NCI-H1436 treated with DMSO at 0.1 percent for 48 hours (cell line): Measurements from ENCODE around the gene NUDT15.
"Not testable (repeated sequence)": the region's sequence is repeated elsewhere in the genome, so short reads cannot be mapped to it uniquely, and the experiment has no call there.

ENCODE experiments used
- DNase-seq: peaks from one replicate; lab custom pipeline; 2025; lab: John Stamatoyannopoulos, UW

NUDT15 gene

DNA sequence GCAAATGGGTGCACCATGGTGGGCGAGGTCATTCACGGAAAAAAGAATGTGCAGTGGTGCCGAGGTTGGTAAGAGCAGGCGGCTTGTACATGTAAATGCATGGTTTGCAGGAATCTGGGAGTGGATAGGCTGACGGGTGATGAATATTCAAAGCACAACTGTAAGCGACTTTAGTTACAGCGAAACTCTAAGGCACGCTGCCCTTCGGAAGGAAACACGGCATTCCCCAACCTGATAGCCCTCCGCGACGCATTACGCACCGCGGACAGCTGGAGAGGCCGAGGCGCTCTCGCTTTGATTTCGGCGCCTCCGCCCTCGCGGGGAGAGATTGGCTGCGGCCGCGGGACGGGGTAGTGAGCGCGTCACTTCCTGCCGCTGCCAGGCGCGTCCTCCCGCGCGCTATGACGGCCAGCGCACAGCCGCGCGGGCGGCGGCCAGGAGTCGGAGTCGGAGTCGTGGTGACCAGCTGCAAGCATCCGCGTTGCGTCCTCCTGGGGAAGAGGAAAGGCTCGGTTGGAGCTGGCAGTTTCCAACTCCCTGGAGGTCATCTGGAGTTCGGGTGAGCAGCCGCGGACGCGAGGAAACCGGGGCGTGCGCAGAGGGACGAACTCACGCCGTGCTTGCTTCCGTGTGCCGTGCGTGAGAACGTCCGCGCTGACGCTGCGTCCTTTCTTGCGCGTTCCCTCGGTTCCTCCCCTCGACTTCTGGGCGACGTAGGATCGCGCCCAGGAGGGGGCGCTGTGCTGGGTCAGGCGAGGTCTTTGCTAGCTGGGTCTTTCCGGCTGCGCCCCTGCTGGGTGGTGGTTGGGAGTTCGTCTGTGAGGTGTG lies at the start of gene NUDT15:
Gene NUDT15, plus strand, starts transcription at position 381 of the 828 bp plus-strand sequence. Its CDS starts 21 bp downstream, at position 402.
- DNase-seq, result peak; percentile 60

DNA sequence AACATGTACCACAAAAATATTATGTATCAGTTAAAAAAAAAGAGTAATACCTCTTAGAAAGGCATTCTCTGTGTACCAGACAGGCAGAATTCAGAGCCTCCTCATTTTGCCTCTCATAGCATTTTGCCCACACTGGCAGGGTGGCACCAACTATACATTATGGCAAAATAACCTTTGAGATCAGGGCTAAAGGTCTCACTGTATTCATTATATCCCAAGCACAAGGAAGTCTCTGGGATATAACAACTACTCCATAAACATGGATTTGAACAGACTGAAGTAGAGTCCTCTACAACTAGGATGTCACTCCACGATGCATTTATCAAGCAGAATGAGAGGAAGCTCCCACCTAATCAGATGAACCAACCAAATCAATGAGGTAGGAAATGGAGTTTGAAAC lies 47.1 kb upstream of the NUDT15 start:
- DNase-seq, result no peak

DNA sequence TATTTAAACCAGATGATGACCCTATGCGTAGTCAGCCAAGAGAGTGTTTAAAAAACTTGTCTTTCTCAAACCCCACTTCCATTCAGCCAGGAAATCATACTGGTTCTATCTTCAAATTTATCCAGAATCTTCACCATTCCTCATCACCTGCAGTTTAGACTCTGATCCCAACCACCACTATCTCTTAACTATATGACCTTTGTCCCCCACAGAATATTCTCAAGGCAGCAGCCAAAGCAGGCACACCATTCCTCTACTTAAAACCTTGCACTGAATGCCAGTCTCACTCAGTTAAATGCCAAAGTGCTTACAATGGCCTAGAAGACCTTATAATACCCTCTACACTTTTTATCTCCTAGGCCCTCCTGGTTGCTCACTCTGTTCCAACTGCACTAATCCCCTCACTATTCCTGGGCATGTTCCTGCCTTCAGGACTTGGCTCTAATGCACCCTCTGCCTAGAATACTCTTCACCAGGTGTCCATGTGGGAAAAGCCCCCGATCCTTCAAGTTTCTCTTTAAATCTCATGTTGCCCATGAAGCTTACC lies 46.5 kb upstream of the NUDT15 start:
- DNase-seq, result no peak

DNA sequence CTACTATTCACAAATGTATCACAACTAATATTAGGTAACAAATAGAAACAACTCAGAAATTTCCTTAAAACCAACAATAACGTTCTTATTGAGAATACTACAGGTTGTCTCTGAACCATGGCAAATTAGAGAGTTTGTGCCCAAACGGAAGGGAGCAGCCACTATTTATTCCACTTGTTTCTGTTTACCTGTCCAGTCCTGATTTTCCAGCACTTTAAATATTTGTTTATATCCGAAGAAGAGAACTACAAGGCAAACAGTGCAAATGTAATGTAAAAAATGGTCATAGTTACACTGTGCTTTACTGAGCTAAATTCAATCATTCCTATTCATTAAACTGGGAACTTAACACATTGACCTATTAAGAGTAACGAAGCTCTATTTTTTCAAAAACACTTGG lies 45.7 kb upstream of the NUDT15 start:
- no peak for DNase-seq

DNA sequence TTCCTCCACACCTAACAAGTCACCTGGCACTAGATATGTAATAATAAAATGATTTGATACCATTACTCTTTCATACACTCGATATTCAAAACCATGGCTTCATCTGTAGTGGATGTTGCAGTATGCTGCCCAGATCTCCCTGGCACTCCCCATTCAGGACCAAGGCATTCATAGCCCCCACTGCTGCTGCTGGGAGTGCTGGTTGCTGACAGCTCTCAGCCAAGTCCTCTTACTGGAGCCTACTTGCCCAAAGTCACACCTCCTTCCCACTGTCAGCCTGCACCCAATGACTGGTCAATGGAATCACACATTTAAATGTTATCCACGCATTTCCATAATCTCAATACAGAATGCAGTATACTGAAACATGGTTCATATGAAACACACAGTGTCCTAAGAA lies 40.1 kb upstream of the NUDT15 start:
- no peak for DNase-seq

DNA sequence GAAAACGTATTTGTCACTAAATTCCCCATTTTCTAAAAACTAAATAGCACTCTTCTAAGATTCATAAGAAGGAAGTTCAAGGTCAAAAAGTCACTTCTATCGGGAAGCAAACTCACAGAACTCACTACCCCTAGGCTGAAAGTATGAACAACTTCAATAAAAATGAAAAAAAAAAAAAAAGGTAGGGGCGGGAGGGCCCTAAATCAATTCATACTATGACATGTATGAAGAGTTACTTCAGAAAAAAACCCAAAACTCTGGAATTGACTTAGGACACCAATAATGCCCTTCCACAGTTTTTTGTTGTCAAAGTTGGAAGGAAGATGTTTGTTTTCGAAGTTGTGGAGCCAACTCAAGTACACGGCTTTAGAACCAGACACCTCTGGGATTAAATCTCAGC lies 37.6 kb upstream of the NUDT15 start:
- no peak for DNase-seq

DNA sequence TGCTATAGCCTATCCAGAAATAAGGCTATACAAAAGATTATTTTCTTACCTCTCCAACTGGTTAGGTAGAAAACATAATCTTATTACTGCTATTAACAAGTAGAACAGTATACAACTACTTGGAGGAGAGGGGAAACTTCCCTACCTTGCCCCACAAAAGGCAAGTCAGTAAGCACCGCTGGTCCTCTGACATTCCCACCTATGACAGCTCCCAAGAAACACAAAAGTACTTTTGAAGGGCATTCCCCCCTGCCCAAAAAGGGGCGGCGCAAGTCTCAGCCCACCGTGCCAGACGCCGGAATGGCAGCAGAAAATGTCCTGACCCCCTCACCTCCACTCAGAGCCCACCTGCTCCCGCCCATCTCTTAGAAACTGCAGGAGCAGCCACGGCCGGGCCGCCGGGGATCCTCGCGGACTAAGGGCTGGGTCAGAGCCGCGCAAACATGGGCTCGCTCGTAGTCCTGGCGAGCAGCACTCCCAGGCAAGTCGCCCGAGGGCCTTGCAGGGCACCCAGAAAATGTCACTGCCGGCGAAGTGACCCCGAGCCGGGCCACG lies 36.9 kb upstream of the NUDT15 start:
- no peak for DNase-seq

DNA sequence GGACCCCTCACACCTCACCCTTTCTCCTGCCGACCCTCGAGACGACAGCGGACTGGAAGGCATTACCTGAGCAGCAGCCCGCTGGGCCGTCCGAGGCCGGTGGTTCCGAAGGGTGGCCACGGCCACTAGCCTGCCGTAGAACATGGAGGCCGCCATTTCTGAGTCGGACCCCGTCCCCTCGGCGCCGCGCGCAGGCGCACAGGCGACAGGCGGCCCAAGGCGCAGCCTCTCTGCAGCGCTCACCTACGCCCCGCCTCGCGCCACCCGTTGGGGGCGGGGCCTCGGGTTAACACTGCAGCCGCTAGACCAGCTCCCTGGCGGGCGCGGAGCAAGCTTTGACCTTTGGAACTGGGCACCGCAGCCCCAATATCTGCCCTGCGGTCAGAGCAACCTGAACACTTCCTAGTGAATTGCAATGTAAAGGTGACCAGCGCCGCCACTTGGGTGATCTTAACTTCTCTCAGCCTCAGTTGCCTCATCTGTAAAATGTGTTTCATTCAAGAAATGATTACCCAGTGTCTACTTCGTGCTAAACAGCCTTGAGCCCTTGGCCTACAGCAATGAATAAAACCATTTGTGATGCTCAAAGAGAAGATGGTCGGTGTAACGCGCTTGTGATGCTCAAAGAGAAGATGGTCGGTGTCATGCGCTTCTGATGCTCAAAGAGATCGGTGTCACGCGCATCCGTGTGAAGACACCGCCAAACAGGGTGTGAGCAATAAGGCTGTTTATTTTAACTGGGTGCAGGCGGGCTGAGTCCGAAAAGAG lies 36.2 kb upstream of the NUDT15 start, which contains the start of gene SUCLA2:
Gene SUCLA2, minus strand, starts transcription at position 160 of the 768 bp plus-strand sequence. Its CDS starts 4 bp downstream, at position 156.
- peak; percentile 28 for DNase-seq

DNA sequence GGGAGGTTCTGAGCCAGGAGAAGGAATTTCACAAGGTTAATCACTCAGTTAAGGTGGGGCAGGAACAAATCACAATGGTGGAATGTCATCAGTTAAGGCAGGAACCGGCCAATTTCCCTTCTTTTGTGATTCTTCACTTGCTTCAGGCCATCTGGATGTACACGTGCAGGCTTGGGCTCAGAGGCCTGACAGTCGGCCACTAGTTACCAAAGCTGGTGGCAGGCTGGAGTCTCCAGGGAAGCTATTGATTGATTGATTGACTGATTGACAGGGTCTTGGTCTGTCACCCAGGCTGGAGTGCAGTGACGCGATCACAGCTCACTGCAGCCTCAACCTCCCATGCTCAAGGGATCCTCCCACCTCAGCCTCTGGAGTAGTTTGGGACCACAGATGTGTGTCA lies 35.5 kb upstream of the NUDT15 start:
- DNase-seq, result not testable (repeated sequence)

DNA sequence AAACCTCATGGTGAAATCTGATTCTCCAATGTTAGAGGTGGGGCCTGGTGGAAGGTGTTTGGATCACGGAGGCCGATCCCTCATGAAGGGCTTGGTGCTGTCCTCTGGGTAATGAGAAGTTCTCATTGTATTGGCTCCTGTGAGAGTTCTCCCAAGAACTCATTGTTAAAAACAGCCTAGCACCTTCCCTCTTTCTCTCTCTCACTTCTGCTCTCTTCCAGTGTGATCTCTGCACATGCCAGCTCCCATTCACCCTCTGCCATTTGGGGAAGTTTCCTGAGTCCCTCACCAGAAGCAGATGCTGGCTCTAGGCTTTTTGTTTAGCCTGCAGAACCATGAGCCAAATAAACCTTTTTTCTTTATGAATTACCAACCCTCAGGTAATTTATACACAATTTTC lies 33.3 kb upstream of the NUDT15 start:
- DNase-seq, result no peak

DNA sequence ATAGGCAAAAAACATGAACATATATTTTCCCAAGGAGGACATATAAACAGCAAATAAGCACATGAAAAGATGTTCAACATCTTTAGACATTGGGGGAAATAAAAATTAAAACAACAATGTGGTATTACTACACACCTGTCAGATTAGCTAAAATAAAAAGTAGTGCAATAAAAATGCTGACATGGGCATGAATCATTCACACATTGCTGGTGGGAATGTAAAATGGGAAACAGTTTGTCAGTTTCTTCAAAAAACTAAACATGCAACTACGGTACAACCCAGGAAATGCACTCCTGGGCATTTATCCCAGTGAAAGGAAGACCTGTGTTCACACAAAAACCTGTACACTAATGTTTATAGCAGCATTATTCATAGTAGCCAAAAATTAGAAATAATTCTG lies 31.1 kb upstream of the NUDT15 start:
- no peak for DNase-seq

DNA sequence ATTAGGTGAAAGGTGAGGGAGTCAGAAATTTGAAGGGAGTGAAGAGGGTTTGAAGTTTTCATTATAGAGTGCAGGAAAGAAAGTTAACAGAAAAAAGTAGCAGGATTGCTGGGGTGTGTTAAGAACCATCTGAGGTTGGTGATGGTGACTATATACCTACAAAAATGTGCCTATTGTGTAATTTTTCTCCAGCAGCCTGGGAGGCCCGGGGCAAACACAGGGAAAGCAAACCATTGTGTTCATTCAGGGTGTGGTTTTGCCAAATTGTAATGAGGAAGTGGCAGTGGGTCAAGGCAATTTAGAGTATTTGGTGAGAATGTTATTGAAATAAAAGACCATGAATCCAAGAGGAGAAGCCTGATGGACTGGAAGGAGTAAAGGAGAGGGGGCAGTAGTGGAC lies 28.2 kb upstream of the NUDT15 start:
- DNase-seq, result no peak

DNA sequence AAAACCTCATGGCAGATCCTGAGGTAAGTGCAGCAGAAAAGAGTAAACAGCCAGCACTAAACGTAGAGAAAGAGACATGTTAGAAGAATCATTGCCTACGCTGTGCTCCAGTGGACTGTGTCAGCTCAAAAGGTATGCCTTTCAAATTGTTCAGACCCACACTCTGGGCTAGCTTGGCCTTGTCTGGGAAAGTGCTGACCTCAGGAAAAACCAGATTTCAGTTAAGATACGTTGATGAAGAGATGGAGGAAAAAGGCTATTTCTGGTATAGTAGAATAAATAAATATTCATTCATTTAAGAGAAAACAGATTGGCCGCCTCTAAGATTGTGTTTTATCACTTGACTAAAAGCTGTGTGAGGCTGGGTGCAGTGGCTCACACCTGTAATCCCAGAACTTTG lies 26.8 kb upstream of the NUDT15 start:
- no peak for DNase-seq

DNA sequence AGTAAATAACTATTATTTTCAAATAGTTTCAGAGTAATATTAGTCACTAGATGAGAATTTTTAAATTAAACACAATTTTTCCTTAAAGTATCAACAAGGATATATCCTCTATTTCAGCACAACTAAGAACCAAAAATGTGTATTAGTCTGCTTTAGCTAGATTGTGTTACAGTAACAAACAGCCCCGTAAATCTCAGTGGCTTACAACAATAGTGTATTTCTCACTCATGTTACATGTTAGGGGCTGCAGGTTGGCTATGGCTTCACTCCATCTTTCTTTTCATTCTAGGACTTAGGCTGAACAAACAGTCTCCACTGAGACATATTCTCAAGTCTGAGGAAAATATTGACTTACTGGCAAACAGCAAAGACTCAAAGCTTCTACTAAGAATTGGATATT lies 24.9 kb upstream of the NUDT15 start:
- DNase-seq, result no peak

DNA sequence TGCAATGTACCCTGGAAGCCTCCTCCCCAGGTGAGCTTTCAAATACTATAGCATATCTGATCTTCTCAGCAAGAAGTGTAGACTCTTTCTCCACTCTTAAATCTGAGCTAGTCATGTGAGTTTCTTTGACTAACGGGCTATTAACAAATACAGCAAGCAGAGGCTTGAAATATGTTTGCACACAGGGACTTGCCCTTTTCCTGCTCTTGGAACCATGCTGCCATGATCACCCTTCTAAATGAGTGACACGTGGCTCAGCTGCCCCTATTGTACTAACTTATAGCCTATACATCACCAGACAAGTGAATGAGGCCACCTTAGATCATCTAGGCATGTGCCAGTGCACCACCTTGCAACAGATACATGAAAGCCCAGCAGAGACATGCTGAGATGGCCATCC lies 23.2 kb upstream of the NUDT15 start:
- no peak for DNase-seq

DNA sequence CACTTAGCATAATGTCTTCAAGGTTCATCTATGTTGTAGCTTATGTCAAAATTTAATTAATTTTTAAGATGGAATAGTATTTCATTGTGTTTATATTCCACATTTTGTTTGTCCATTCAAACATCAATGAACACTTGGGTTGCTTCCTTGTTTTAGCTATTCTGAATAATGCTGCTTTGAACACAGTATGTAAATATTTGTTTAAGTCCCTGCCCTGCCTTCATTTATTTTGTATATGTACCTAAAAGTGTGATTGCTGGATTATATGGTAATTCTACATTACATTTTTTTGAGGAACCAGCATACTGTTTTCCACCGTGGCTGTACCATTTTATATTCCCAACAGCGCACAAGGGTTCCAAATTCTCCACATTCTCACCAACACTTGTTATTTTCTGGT lies 18.9 kb upstream of the NUDT15 start:
- no peak for DNase-seq

DNA sequence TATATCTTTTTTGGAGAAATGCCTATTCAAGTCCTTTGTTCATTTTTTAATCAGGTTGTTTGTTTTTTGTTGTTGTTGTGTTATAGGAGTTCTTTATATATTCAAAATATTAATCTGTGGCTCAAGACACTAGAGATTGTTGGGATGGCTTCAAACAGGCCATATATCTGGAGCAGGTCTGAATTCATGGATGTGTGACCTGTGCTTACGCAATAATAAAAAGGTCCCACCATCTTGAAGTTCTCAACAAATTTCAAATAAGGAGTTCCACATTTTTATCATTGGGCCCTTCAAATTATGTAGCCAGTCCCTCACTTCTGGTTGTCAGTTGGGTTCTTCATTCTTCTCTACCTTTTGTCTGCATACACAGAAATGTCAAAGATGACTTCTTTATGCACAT lies 17.7 kb upstream of the NUDT15 start:
- DNase-seq, result no peak

DNA sequence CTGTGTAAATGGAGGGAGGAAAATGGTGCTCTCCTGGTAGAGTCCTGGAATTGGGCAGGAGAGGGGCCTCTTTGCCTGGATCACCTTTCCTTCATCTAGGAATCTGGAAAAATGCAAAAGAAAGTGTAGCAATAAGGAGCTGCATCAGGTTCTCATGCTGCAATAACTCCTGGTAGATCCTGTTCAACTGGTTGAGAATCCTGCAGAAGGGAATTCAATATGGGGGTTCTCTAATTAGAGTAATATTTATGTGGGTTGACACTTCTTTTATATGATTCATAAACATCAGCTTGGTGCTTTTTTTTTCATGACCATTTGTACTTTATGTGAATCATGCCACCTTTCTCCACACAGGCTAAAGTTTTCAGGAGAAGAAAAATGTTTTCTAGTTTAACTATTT lies 9.5 kb upstream of the NUDT15 start:
- no peak for DNase-seq

DNA sequence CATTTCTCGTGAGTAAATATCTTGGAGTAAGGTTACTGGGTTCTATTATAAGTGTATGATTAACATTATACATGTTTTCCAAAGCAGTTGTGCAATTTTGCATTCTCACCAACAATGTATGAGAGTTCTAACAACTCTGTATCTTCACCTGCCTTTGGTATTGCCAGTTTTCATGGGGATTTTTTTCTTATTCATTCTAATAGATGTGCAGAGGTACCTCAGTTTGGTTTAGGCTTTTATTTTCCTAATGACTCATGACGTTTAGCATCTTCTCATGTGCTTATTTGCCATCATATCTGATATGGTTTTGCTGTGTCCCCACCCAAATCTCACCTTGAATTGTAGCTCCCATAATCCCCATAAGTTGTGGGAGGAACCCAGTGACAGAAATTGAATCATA lies 7.7 kb upstream of the NUDT15 start:
- DNase-seq, result no peak

DNA sequence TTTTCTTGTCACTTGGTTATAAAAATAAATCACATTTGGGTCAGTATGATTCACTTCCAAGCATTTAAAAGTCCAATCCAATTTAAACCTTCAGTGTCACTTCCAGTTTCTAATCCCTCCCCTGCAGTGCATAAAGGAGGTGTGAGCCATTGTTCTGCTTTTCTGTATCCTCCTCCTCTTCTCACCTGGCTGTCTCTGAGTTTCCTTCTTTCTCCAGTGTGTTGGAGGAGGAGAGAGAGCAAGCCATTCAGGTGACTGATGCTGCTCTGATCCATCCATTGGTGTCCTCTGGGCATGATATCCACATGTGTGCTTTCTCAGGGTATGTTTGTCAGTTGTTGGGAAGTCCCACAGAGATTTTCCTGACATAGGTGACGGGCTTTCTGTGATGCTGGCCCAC lies 1.2 kb downstream of the NUDT15 start:
- DNase-seq, result no peak

DNA sequence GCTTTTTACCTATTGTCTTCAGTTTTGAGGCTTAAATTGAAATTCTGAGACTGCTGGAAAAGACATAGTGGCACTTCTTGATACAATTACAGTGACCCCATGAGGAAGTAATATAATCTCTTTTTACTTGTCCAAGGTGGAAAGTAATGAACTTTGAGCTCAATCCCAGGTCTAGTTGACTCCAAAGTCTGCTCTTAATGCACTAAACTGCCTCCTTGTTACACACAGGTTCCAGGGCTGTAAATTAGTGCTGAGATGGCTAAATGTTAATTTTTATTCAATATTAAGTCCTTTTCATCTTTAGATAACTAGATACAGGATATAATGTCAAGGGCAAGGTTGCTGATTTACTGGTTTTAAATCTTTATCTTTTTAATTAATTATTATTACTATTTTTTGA lies 2.5 kb downstream of the NUDT15 start:
- no peak for DNase-seq

DNA sequence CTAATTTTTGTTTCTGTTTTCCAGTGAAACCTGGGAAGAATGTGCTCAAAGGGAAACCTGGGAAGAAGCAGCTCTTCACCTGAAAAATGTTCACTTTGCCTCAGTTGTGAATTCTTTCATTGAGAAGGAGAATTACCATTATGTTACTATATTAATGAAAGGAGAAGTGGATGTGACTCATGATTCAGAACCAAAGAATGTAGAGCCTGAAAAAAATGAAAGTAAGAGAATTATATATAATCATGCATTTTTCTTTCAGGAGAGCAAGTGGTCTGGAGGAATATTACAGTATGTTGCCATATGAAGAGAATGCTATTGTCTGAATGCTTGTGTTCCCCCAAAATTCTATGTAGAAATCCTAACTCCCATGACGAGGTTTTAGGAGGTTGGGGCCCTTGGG lies 3.4 kb downstream of the NUDT15 start:
- DNase-seq, result no peak

DNA sequence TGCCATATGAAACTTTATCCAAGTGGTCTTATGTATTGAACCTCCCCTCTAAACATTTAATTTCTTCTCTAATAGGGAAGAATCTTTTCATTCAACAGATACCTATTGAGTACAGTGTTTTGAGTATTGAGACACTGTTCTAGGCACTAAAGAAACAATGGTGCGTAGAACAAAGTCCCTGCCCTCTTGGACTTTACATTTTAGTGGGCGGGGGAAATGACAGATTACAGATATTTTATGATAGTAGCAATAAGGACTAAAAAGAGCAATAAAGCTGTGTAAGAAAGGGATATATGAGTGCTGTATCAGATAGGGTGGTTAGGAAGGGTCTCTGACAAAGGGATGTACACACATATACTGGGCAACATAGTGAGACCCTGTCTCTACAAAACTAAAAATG lies 5.4 kb downstream of the NUDT15 start:
- no peak for DNase-seq
